ENCODE measurements around the gene MUC5AC.

DNA sequence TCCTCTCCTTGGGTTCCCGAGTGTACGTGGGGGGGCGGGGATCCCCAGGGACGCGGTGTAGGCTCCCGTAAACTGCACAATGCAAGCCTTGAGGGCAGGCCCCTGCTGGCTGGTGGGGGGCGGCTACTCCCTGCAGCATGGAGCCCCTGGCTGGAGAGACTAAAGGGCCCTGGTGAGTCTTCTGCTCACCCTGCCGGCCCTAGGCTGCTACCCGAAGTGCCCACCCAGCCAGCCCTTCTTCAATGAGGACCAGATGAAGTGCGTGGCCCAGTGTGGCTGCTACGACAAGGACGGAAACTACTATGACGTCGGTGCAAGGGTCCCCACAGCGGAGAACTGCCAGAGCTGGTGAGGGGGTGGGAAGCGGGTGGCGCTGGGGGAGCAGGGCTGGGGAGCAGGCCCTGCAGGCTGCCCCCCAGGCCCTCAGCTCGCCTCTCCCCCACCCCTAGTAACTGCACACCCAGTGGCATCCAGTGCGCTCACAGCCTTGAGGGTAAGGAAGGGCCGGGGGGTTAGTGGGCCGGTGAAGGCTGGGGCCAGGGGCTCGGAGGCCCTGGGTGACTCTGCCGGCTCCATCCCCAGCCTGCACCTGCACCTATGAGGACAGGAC lies 81.9 kb downstream of the MUC5AC start:
- TF ChIP-seq, protein P1, sequence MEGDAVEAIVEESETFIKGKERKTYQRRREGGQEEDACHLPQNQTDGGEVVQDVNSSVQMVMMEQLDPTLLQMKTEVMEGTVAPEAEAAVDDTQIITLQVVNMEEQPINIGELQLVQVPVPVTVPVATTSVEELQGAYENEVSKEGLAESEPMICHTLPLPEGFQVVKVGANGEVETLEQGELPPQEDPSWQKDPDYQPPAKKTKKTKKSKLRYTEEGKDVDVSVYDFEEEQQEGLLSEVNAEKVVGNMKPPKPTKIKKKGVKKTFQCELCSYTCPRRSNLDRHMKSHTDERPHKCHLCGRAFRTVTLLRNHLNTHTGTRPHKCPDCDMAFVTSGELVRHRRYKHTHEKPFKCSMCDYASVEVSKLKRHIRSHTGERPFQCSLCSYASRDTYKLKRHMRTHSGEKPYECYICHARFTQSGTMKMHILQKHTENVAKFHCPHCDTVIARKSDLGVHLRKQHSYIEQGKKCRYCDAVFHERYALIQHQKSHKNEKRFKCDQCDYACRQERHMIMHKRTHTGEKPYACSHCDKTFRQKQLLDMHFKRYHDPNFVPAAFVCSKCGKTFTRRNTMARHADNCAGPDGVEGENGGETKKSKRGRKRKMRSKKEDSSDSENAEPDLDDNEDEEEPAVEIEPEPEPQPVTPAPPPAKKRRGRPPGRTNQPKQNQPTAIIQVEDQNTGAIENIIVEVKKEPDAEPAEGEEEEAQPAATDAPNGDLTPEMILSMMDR (IDR thresholded peaks at IDR 0.05 in 4 of 5, conservative IDR thresholded peaks at IDR 0.05 in 1 of 5), result no peak
- no peak for TF ChIP-seq POLR2A (IDR thresholded peaks at IDR 0.05)

Data from gastrocnemius medialis (tissue), 4 donors.